K562 (cell line): Measurements from ENCODE around the gene ZBTB46. TPM values are rescaled to one million over a fixed set of nuclear protein-coding genes. Genes with fewer than 3 reads are reported as not detected.

Experiments
- C11orf30 ChIP-seq: fragments of 450-650 bp; IDR thresholded peaks from 2 replicates; pipeline ENCODE4 v1.6.1; 2016; ENCODE audit warnings: low read depth, mild to moderate bottlenecking
- DDX20 ChIP-seq: fragments of 450-650 bp; IDR thresholded peaks from 2 replicates; pipeline ENCODE4 v1.6.1; 2016; ENCODE audit warnings: missing genetic modification characterization, low read depth, mild to moderate bottlenecking, missing compliant biosample characterization, moderate library complexity
- MIER1 ChIP-seq: fragments of 450-650 bp; IDR thresholded peaks from 2 replicates; pipeline ENCODE4 v1.6.1; 2016; ENCODE audit warnings: antibody characterized with exemption, mild to moderate bottlenecking, low read depth
- MTA3 ChIP-seq: fragments of 450-650 bp; formaldehyde crosslinking; IDR thresholded peaks from 2 replicates; pipeline ENCODE4 v1.6.1; 2017; ENCODE audit warnings: mild to moderate bottlenecking, borderline replicate concordance
- NEUROD1 ChIP-seq: fragments of 150-350 bp; IDR thresholded peaks from 2 replicates; pipeline ENCODE4 v1.6.1; 2014; ENCODE audit warnings: borderline replicate concordance, low read length, low read depth; ENCODE audit not compliant: partially characterized antibody
- NFRKB ChIP-seq: fragments of 450-650 bp; IDR thresholded peaks from 2 replicates; pipeline ENCODE4 v1.6.1; 2016; ENCODE audit warnings: low read depth
- PCBP1 ChIP-seq: fragments of 200-400 bp; formaldehyde crosslinking; IDR thresholded peaks from 2 replicates; pipeline ENCODE4 v1.6.1; 2018; ENCODE audit warnings: mild to moderate bottlenecking, low read depth, low read length; ENCODE audit not compliant: poor library complexity, severe bottlenecking
- PKNOX1 ChIP-seq: fragments of 450-650 bp; IDR thresholded peaks from 2 replicates; pipeline ENCODE4 v1.6.1; 2016
- PPARD ChIP-seq: fragments of 250-450 bp; sonication (Bioruptor Pico); IDR thresholded peaks from 2 replicates; pipeline ENCODE4 v1.8.0; 2022; ENCODE audit warnings: inconsistent platforms, mild to moderate bottlenecking, moderate library complexity
- RB1 ChIP-seq: fragments of 450-650 bp; IDR thresholded peaks from 2 replicates; pipeline ENCODE4 v1.6.1; 2017; ENCODE audit warnings: low read depth, mild to moderate bottlenecking
- SMAD3 ChIP-seq: fragments of 450-650 bp; formaldehyde crosslinking; conservative IDR thresholded peaks from 2 replicates; pipeline ENCODE4 v1.4.0; 2020; ENCODE audit warnings: mild to moderate bottlenecking
- STAT5B ChIP-seq: fragments of 250-450 bp; sonication (Bioruptor Pico); IDR thresholded peaks from 2 replicates; pipeline ENCODE4 v1.8.0; 2021; ENCODE audit warnings: mild to moderate bottlenecking, inconsistent platforms
- ZBTB8A ChIP-seq: fragments of 450-650 bp; IDR thresholded peaks from 2 replicates; pipeline ENCODE4 v1.6.1; 2018; ENCODE audit warnings: mild to moderate bottlenecking, moderate library complexity; ENCODE audit not compliant: partially characterized antibody
- ZNF165 ChIP-seq: fragments of 250-450 bp; sonication (Bioruptor Pico); IDR thresholded peaks from 2 replicates; pipeline ENCODE4 v1.4.0; 2020; ENCODE audit warnings: borderline replicate concordance
- ZNF316 ChIP-seq: fragments of 450-650 bp; IDR thresholded peaks from 2 replicates; pipeline ENCODE4 v1.6.1; 2016
- ZNF41 ChIP-seq: fragments of 250-450 bp; sonication (Bioruptor Pico); conservative IDR thresholded peaks from 2 replicates; pipeline ENCODE4 v1.4.0; 2020; ENCODE audit warnings: mild to moderate bottlenecking
- ZNF766 ChIP-seq: fragments of 200-800 bp; sonication (Bioruptor generic); conservative IDR thresholded peaks from 2 replicates; pipeline ENCODE4 v1.6.1; 2016; ENCODE audit warnings: missing genetic modification characterization, missing compliant biosample characterization
- polyA plus RNA-seq, 8 experiments: library from polyadenylated mRNA; depleted of rRNA in 4 of 8; stranded (reverse) in 5 of 8; unstranded in 3 of 8; fragments of >200 nt; fragmentation: Nextera tagmentation in 2 of 8; fragmentation: Illumina TruSeq in 1 of 8; extraction: Ambion mirVana in 2 of 8; extraction: Trizol in 1 of 8; gene quantifications; 2 replicates each; pipeline versions ENCODE4 v1.2.1 to v1.2.3, GENCODE V29; 2011 to 2014; ENCODE audit warnings: inconsistent platforms in 1 of 8, missing spikeins in 1 of 8
- total RNA-seq, 7 experiments: library from RNA; depleted of rRNA in 6 of 7; stranded (reverse); fragments of >200 nt in 6 of 7; fragmentation: Illumina TruSeq in 2 of 7; extraction: Trizol in 2 of 7; gene quantifications; 2 replicates each; pipeline versions ENCODE4 v1.2.1 to v1.2.3, GENCODE V29; 2011 to 2021; ENCODE audit warnings: low replicate concordance in 1 of 7
- TF ChIP-seq, protein P1 (sequence below): fragments of 200-800 bp; sonication (Bioruptor generic); IDR thresholded peaks from 2 replicates; pipeline ENCODE4 v1.6.1; 2016; ENCODE audit warnings: missing genetic modification characterization, missing compliant biosample characterization
- TF ChIP-seq, protein P2 (sequence below): fragments of 250-450 bp; sonication (Bioruptor Pico); IDR thresholded peaks from 2 replicates; pipeline ENCODE4 v1.4.0; 2020
- TF ChIP-seq, protein P3 (sequence below): fragments of 450-650 bp; IDR thresholded peaks from 2 replicates; pipeline ENCODE4 v1.6.1; 2014; ENCODE audit warnings: low read depth, mild to moderate bottlenecking, moderate library complexity, borderline replicate concordance

The ZBTB46 gene
- total and polyA plus RNA-seq, 9 of the 15 experiments (the other 6 are each of a cell fraction or from before 2014, with no cell fraction given): 0.29 to 4.1 (median 1.1) TPM

DNA sequence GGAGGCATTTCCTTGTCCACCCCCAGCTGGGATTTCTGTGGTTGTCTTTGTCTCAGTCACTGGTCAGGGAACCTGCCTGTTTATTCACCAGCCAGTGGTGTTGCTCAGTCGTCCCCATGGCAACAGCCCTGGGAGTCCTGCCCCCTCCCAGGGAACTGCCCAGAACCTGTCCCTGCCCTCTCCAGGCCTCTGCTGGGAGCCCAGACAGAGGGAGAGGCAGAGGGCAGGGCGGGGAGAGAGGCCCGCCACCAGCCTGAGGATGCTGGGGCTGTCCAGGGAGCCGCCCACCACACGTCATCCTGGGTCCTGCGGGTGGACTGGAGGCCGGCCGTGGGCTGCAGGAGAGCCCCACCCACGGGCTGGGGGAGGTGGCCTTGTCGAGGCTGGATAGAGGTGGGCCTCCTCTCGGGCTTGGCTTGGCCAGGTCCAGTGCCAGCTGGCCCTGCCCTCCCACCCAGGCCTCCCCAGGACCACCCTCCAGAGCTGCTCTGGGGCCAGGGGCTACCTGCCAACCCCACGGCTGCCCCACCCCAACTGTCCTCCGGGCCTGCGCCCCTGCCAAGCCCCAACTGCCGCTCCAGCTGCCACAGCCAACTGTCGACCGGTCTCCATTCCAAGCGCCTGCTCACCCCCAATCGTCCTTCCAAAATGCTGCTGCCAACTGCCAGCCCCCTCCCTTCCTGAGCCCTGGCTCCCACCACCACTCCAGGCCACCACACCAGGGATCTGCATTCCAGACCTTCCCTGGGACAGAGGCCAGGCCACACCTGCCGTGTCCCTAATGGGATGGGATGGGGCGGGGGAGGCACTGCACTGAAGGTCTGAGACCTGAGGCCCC is 4.2 kb upstream of the ZBTB46 start (continued):
- TF ChIP-seq MIER1: no peak
- no peak for TF ChIP-seq SMAD3 (CRISPR knock-in tag)
- no peak for TF ChIP-seq NFRKB
- TF ChIP-seq ZBTB8A: no peak
- no peak for TF ChIP-seq PCBP1
- TF ChIP-seq ZNF165 (CRISPR knock-in tag): no peak
- TF ChIP-seq PKNOX1: peak; percentile 97
- TF ChIP-seq NEUROD1: peak; percentile 72
- TF ChIP-seq, protein P1, sequence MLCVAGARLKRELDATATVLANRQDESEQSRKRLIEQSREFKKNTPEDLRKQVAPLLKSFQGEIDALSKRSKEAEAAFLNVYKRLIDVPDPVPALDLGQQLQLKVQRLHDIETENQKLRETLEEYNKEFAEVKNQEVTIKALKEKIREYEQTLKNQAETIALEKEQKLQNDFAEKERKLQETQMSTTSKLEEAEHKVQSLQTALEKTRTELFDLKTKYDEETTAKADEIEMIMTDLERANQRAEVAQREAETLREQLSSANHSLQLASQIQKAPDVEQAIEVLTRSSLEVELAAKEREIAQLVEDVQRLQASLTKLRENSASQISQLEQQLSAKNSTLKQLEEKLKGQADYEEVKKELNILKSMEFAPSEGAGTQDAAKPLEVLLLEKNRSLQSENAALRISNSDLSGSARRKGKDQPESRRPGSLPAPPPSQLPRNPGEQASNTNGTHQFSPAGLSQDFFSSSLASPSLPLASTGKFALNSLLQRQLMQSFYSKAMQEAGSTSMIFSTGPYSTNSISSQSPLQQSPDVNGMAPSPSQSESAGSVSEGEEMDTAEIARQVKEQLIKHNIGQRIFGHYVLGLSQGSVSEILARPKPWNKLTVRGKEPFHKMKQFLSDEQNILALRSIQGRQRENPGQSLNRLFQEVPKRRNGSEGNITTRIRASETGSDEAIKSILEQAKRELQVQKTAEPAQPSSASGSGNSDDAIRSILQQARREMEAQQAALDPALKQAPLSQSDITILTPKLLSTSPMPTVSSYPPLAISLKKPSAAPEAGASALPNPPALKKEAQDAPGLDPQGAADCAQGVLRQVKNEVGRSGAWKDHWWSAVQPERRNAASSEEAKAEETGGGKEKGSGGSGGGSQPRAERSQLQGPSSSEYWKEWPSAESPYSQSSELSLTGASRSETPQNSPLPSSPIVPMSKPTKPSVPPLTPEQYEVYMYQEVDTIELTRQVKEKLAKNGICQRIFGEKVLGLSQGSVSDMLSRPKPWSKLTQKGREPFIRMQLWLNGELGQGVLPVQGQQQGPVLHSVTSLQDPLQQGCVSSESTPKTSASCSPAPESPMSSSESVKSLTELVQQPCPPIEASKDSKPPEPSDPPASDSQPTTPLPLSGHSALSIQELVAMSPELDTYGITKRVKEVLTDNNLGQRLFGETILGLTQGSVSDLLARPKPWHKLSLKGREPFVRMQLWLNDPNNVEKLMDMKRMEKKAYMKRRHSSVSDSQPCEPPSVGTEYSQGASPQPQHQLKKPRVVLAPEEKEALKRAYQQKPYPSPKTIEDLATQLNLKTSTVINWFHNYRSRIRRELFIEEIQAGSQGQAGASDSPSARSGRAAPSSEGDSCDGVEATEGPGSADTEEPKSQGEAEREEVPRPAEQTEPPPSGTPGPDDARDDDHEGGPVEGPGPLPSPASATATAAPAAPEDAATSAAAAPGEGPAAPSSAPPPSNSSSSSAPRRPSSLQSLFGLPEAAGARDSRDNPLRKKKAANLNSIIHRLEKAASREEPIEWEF (CRISPR knock-in tag): no peak
- no peak for TF ChIP-seq DDX20
- no peak for TF ChIP-seq PPARD
- no peak for TF ChIP-seq STAT5B (CRISPR knock-in tag)
- no peak for TF ChIP-seq C11orf30
- TF ChIP-seq ZNF766 (CRISPR knock-in tag): no peak
- TF ChIP-seq MTA3: peak; percentile 16; the same call in 1 of the 2 replicates
- TF ChIP-seq, protein P2, sequence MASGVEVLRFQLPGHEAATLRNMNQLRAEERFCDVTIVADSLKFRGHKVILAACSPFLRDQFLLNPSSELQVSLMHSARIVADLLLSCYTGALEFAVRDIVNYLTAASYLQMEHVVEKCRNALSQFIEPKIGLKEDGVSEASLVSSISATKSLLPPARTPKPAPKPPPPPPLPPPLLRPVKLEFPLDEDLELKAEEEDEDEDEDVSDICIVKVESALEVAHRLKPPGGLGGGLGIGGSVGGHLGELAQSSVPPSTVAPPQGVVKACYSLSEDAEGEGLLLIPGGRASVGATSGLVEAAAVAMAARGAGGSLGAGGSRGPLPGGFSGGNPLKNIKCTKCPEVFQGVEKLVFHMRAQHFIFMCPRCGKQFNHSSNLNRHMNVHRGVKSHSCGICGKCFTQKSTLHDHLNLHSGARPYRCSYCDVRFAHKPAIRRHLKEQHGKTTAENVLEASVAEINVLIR (CRISPR knock-in tag): no peak
- no peak for TF ChIP-seq ZNF316
- TF ChIP-seq, protein P3, sequence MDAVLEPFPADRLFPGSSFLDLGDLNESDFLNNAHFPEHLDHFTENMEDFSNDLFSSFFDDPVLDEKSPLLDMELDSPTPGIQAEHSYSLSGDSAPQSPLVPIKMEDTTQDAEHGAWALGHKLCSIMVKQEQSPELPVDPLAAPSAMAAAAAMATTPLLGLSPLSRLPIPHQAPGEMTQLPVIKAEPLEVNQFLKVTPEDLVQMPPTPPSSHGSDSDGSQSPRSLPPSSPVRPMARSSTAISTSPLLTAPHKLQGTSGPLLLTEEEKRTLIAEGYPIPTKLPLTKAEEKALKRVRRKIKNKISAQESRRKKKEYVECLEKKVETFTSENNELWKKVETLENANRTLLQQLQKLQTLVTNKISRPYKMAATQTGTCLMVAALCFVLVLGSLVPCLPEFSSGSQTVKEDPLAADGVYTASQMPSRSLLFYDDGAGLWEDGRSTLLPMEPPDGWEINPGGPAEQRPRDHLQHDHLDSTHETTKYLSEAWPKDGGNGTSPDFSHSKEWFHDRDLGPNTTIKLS: no peak
- TF ChIP-seq RB1: 0 out of 2 replicates have a peak, but pooled peaks have one; percentile 37
- TF ChIP-seq ZNF41 (CRISPR knock-in tag): no peak
